Esophagus muscularis mucosa (tissue), 4 donors: ENCODE results near the gene C6orf89.

Experiments used
- EP300 ChIP-seq: sonication (generic); formaldehyde crosslinking; IDR thresholded peaks from one replicate; pipeline ENCODE4 v1.6.1; 2017; ENCODE audit warnings: antibody characterized with exemption
- POLR2A ChIP-seq: fragments of 450-650 bp; IDR thresholded peaks from one replicate; pipeline ENCODE4 v1.6.1; 2017; ENCODE audit warnings: antibody characterized with exemption, moderate library complexity, mild to moderate bottlenecking, low read depth
- POLR2AphosphoS5 ChIP-seq, 2 donors: sonication (generic); formaldehyde crosslinking; IDR thresholded peaks; one replicate each; pipeline ENCODE4 v1.6.1; 2017; ENCODE audit warnings: antibody characterized with exemption in 2 of 2
- TF ChIP-seq, protein P1 (sequence below), 3 experiments: fragments of 200-600 bp in 2 of 3; fragments of 450-650 bp in 1 of 3; sonication (generic) in 2 of 3; IDR thresholded peaks; one replicate each; pipeline ENCODE4 v1.5.1; 2017 to 2019; ENCODE audit warnings: antibody characterized with exemption in 3 of 3, mild to moderate bottlenecking in 2 of 3, moderate library complexity in 1 of 3

DNA sequence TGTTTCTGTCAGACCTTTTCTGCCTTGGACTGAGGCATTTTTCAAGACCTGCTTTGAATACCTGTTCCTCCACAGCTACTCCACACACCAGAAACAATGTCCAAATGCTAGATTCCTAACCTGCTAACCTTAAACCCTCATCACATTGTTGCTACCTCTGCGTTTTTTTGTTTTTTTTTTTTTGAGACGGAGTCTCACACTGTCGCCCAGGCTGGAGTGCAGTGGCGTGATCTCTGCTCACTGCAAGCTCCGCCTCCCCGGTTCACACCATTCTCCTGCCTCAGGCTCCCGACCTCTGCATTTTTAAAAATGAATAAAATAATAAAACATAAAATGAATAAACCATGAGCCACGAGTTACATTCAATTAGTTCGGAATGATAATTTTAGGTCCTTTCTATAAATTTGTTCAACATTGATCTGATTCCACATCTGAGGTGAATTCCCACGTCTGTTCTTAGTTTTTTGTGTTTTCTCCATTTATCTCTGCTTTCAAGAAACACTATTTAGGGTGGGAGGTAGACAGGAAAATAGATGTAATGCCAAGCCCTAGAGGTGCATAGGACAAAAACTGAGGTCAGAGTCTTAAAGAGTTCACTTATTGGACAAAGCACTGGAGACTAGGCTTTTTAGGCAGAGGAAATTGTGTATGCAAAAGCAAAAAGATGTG is 1.3 kb downstream of the C6orf89 start:
- TF ChIP-seq, protein P1, sequence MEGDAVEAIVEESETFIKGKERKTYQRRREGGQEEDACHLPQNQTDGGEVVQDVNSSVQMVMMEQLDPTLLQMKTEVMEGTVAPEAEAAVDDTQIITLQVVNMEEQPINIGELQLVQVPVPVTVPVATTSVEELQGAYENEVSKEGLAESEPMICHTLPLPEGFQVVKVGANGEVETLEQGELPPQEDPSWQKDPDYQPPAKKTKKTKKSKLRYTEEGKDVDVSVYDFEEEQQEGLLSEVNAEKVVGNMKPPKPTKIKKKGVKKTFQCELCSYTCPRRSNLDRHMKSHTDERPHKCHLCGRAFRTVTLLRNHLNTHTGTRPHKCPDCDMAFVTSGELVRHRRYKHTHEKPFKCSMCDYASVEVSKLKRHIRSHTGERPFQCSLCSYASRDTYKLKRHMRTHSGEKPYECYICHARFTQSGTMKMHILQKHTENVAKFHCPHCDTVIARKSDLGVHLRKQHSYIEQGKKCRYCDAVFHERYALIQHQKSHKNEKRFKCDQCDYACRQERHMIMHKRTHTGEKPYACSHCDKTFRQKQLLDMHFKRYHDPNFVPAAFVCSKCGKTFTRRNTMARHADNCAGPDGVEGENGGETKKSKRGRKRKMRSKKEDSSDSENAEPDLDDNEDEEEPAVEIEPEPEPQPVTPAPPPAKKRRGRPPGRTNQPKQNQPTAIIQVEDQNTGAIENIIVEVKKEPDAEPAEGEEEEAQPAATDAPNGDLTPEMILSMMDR (IDR thresholded peaks at IDR 0.05): no peak
- TF ChIP-seq POLR2A: no peak
- no peak for TF ChIP-seq EP300
- TF ChIP-seq POLR2AphosphoS5 (IDR thresholded peaks at IDR 0.05): no peak
